B cell (primary cell): ENCODE data around the gene CTRB2. TPM values are rescaled to one million over a fixed set of nuclear protein-coding genes. Genes with fewer than 3 reads are reported as not detected.

Experiments
- ATAC-seq: fragments of 200-7000 bp; cut with Tn5 transposase; one replicate; pipeline ENCODE4 v1.10.0; 2021; ENCODE audit warnings: low read depth, mild to moderate bottlenecking, moderate number of reproducible peaks, moderate library complexity
- CTCF ChIA-PET: fragments of 350-600 bp; sonication (Branson Sonifier 250); formaldehyde crosslinking; loops from one replicate; lab custom pipeline; 2021; ENCODE audit warnings: antibody characterized with exemption, inconsistent platforms; lab: Charles Lee
- POLR2A ChIA-PET: fragments of 350-600 bp; sonication (Branson Sonifier 250); formaldehyde crosslinking; loops from one replicate; lab custom pipeline; 2021; ENCODE audit warnings: antibody characterized with exemption; lab: Charles Lee
- DNase-seq: peaks from one replicate; pipeline ENCODE4 v3.0.0; 2013
- H2AFZ ChIP-seq: 2 replicates; pipeline ENCODE4 v1.6.1; 2012; ENCODE audit warnings: mild to moderate bottlenecking, low read depth, low read length; ENCODE audit not compliant: insufficient read depth, poor library complexity, severe bottlenecking
- H3K27ac ChIP-seq, 2 donors: 1 replicate in 1 of 2; 2 replicates in 1 of 2; pipeline ENCODE4 v1.5.1; 2012 to 2013; ENCODE audit warnings: low read length in 2 of 2, mild to moderate bottlenecking in 2 of 2, moderate library complexity in 1 of 2
- H3K27me3 ChIP-seq, 4 experiments: fragments of 200-600 bp in 1 of 4; sonication (generic) in 1 of 4; replicated peaks in 1 of 4; 1 replicate in 2 of 4; 2 replicates in 2 of 4; pipeline versions ENCODE4 v1.6.1 to v1.7.0; 2013 to 2016; ENCODE audit warnings: low read length in 3 of 4, mild to moderate bottlenecking in 2 of 4, mixed read lengths in 1 of 4, moderate library complexity in 1 of 4; ENCODE audit not compliant: insufficient read depth in 4 of 4, control insufficient read depth in 3 of 4; ENCODE audit errors: control extremely low read depth in 1 of 4
- H3K36me3 ChIP-seq, 2 experiments: replicated peaks in 1 of 2; 1 replicate in 1 of 2; 2 replicates in 1 of 2; pipeline versions ENCODE4 v1.6.1 to v1.7.1; 2013; ENCODE audit warnings: low read length in 1 of 2; ENCODE audit not compliant: insufficient read depth in 2 of 2, control insufficient read depth in 1 of 2; ENCODE audit errors: control extremely low read depth in 1 of 2, extremely low read depth in 1 of 2
- H3K4me1 ChIP-seq, 2 donors: fragments of 200-600 bp in 1 of 2; sonication (generic) in 1 of 2; 1 replicate in 1 of 2; 2 replicates in 1 of 2; pipeline versions ENCODE4 v1.5.1 to v1.6.1; 2013 to 2017; ENCODE audit warnings: low read length in 2 of 2; ENCODE audit not compliant: control insufficient read depth in 2 of 2, insufficient read depth in 2 of 2
- H3K4me2 ChIP-seq: replicated peaks from 2 replicates; pipeline ENCODE3; 2012; ENCODE audit warnings: mild to moderate bottlenecking, low read depth, low read length; ENCODE audit not compliant: poor library complexity, severe bottlenecking
- H3K4me3 ChIP-seq, 5 experiments: fragments of 200-600 bp in 1 of 5; sonication (generic) in 1 of 5; 1 replicate in 3 of 5; 2 replicates in 2 of 5; pipeline versions ENCODE4 v1.5.1 to v1.7.0; 2011 to 2016; ENCODE audit warnings: low read length in 4 of 5, mild to moderate bottlenecking in 4 of 5, low read depth in 2 of 5, control low read depth in 1 of 5, moderate library complexity in 1 of 5; ENCODE audit not compliant: insufficient read depth in 1 of 5; ENCODE audit errors: control extremely low read depth in 1 of 5, extremely low read depth in 1 of 5
- H3K79me2 ChIP-seq: fragments of 200-600 bp; sonication (generic); one replicate; pipeline ENCODE4 v1.6.0; 2016; ENCODE audit warnings: low read length; ENCODE audit not compliant: control insufficient read depth, insufficient read depth
- H3K9ac ChIP-seq: fragments of 200-600 bp; sonication (generic); 2 replicates; pipeline ENCODE4 v1.6.1; 2017; ENCODE audit warnings: mild to moderate bottlenecking, low read length, moderate library complexity
- H3K9me3 ChIP-seq, 3 donors: one replicate each; pipeline versions ENCODE4 v1.6.1 to v1.7.1; 2013; ENCODE audit warnings: low read length in 2 of 3; ENCODE audit not compliant: control insufficient read depth in 2 of 3, insufficient read depth in 1 of 3; ENCODE audit errors: control extremely low read depth in 1 of 3
- H4K20me1 ChIP-seq: 2 replicates; pipeline ENCODE4 v1.6.0; 2012; ENCODE audit warnings: mild to moderate bottlenecking, low read length; ENCODE audit not compliant: insufficient read depth, control insufficient read depth, poor library complexity, severe bottlenecking
- H3K27ac Mint-ChIP-seq: one replicate; pipeline ENCODE4 v1.8.0; 2021; ENCODE audit warnings: mixed read lengths
- H3K27me3 Mint-ChIP-seq: one replicate; pipeline ENCODE4 v1.8.0; 2021; ENCODE audit warnings: mixed read lengths
- H3K4me1 Mint-ChIP-seq: one replicate; pipeline ENCODE4 v1.8.0; 2021; ENCODE audit warnings: mixed read lengths
- H3K4me3 Mint-ChIP-seq: one replicate; pipeline ENCODE4 v1.8.0; 2021; ENCODE audit warnings: mixed read lengths
- H3K9me3 Mint-ChIP-seq: one replicate; pipeline ENCODE4 v1.8.0; 2022; ENCODE audit warnings: mixed read lengths; ENCODE audit not compliant: insufficient read depth
- CTCF ChIP-seq: fragments of 200-600 bp; IDR thresholded peaks from one replicate; pipeline ENCODE4 v1.8.0; 2022; ENCODE audit warnings: antibody characterized with exemption, mild to moderate bottlenecking
- EZH2 ChIP-seq: IDR thresholded peaks from 2 replicates; pipeline ENCODE4 v1.6.1; 2012; ENCODE audit warnings: borderline replicate concordance, low read depth, mild to moderate bottlenecking, moderate library complexity, low read length; ENCODE audit not compliant: insufficient read depth, poor library complexity, severe bottlenecking
- WGBS: methylation state at CpG from one replicate; pipeline ENCODE4 v1.1.5; 2013; ENCODE audit warnings: missing lambda C conversion rate; ENCODE audit not compliant: insufficient coverage; 5-methylcytosine and 5-hydroxymethylcytosine counted together
- intact Hi-C: fragments of 100-400 bp; cut with micrococcal nuclease; formaldehyde crosslinking; loops from one replicate; pipeline ENCODE4 v1.10.0; 2022
- polyA plus RNA-seq: library from polyadenylated mRNA; depleted of rRNA; stranded (reverse); fragments of >200 nt; gene quantifications from 2 replicates; pipeline ENCODE4 v1.2.3, GENCODE V29; 2012
- total RNA-seq, 2 donors: library from RNA; stranded (reverse); fragments of 120-200 nt in 1 of 2; gene quantifications; 1 replicate in 1 of 2; 2 replicates in 1 of 2; pipeline versions ENCODE4 v1.2.3 to v1.2.4, GENCODE V29; 2013 to 2022

CTRB2 gene
- total and polyA plus RNA-seq, 2 donors (not counting 1 experiment from before 2014, with no cell fraction given) = not detected

DNA sequence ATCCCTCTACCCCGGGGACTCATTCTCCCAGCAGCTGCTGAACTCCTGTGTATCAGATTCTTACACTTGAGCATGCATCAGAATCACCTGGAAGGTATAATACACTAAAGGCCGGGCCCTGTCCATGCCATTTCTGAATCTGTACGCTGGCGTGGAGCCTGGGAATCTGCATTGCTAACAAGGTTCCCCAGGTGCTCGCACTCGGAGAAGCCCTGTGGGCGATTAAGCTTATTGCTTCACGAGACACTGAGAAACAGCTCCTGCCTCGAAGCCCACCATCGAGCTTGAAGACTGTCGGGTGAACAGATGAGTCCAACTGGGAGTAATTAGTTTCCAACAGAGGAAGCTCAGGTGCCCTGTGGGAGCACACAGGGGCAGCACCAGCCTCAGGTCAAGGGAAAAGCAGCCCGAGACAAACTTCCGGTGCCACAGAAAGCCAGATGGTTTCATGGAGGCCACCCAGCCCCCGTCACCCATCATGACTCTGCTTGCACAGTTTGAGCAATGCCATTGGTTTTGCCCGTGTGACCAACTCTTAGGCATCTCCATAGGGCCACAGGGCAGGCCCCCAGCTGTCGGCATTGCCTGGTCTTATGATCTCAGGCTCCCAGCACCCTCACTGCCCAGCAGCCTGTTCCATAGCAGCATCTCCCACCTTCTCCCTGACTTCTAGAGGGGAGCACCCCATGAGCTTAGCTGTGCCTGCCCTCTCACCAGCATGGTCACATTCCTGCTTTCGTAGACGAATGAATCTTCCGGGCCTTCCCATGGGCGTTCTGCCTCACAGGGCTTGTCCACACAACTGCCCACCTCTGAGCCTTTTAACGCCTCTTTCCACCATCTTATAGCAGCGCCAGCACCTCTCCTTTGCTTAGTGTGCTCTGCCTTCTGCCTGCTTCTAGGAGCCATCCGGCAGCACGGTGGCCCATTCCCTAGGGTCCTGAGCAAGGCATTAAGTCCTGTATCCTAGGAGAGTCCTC is 10.9 kb downstream of the CTRB2 start:
- Histone ChIP-seq H2AFZ (no peak overlapping the region), H3K27me3 (peaks cover 0 to 45% (median 10%) of the 10 kb centered on the region in 4 experiments), H3K36me3 (no peaks in the 10 kb centered on the region), H3K4me2 (no peak overlapping the region), H3K79me2 (no peaks in the 10 kb centered on the region), H3K27ac (no peak overlapping the region), H3K9me3 (peaks cover 0 to 4% (median 0%) of the 10 kb centered on the region in 3 donors), H3K4me3 (no peak overlapping the region), H3K9ac (no peak overlapping the region), H3K4me1 (peaks cover 5% of the 10 kb centered on the region in 2 donors), H4K20me1 (no peaks in the 10 kb centered on the region)
- DNase-seq = no peak
- ChIA-PET POLR2A (no interaction called here), CTCF (interaction anchor here (1.1 to 8.0 kb wide), 5 partner anchors 20 to 1975 kb away, joined by 3 to 96 read pairs (median 48); no protein-coding TSS in a partner anchor)
- Mint-ChIP-seq H3K27me3 (peaks cover 40% of the 10 kb centered on the region), H3K27ac (no peak overlapping the region), H3K4me1 (peaks cover 7% of the 10 kb centered on the region), H3K9me3 (no peaks in the 10 kb centered on the region), H3K4me3 (no peak overlapping the region)
- WGBS = 86% methylated on average over 24 of the region's 24 CpGs
- intact Hi-C loops = loop anchor here (5.0 kb wide), 1 partner anchor 36 kb away; no protein-coding TSS in a partner anchor
- ATAC-seq = no peak
- TF ChIP-seq CTCF (no peak), EZH2 (no peak)
